MM.1S (cell line): ENCODE measurements around the gene BTBD16.

ENCODE experiments used
- CTCF ChIP-seq: fragments of 300-600 bp; sonication (generic); IDR thresholded peaks from 2 replicates; pipeline ENCODE4 v1.5.1; 2016; ENCODE audit warnings: antibody characterized with exemption, low read length, mixed read lengths
- EZH2 ChIP-seq: fragments of 300-600 bp; sonication (generic); optimal IDR thresholded peaks from 2 replicates; pipeline ENCODE3; 2017; ENCODE audit warnings: low read depth, mild to moderate bottlenecking, antibody characterized with exemption, low read length, mixed read lengths

- TF ChIP-seq EZH2 (no peak), CTCF (no peak)
These were observed 21.3 kb downstream of the BTBD16 start for GRCh38 chr10:122292376-122292775.
